SK-N-SH (cell line): ENCODE data around the gene SKIC8. TPM values are rescaled to one million over a fixed set of nuclear protein-coding genes. Genes with fewer than 3 reads are reported as not detected.

Source experiments
- CTCF ChIA-PET: fragments of 300-600, 350-600 bp; formaldehyde crosslinking; extraction: SDS; loops from one replicate; lab custom pipeline; 2021; lab: Yijun Ruan, JAX
- POLR2A ChIA-PET: fragments of 350-600 bp; sonication (Branson Sonifier 250); formaldehyde crosslinking; extraction: SDS; loops from one replicate; lab custom pipeline; 2020; ENCODE audit warnings: antibody characterized with exemption, inconsistent platforms; lab: Yijun Ruan, JAX
- DNase-seq: peaks from one replicate; pipeline ENCODE4 v3.0.0; 2012
- H2AFZ ChIP-seq: fragments of 200-600 bp; sonication (generic); 2 replicates; pipeline ENCODE4 v1.8.1; 2016; ENCODE audit warnings: antibody characterized with exemption, mild to moderate bottlenecking, low read depth
- H3F3A ChIP-seq: fragments of 200-600 bp; sonication (generic); replicated peaks from 2 replicates; pipeline ENCODE3; 2016; ENCODE audit warnings: antibody characterized with exemption, mild to moderate bottlenecking; ENCODE audit not compliant: insufficient read depth
- H3K27ac ChIP-seq, 2 experiments: fragments of 200-500 bp in 1 of 2; fragments of 200-600 bp in 1 of 2; sonication (Bioruptor generic) in 1 of 2; sonication (generic), shearing (Covaris generic) in 1 of 2; 2 replicates each; pipeline versions ENCODE4 v1.5.1 to v1.6.1; 2014 to 2016; ENCODE audit warnings: low read depth in 2 of 2, inconsistent platforms in 1 of 2, low read length in 1 of 2, mild to moderate bottlenecking in 1 of 2, mixed read lengths in 1 of 2
- H3K27me3 ChIP-seq: fragments of 200-600 bp; sonication (generic), shearing (Covaris generic); 2 replicates; pipeline ENCODE4 v1.6.1; 2016; ENCODE audit warnings: mixed run types; ENCODE audit not compliant: insufficient read depth
- H3K36me3 ChIP-seq, 2 experiments: fragments of 200-500 bp in 1 of 2; fragments of 200-600 bp in 1 of 2; sonication (Bioruptor generic) in 1 of 2; sonication (generic) in 1 of 2; replicated peaks in 1 of 2; 2 replicates each; pipeline versions ENCODE3 to v1.5.1; 2014 to 2016; ENCODE audit warnings: low read length in 1 of 2, mild to moderate bottlenecking in 1 of 2; ENCODE audit not compliant: insufficient read depth in 2 of 2, control insufficient read depth in 1 of 2
- H3K4me1 ChIP-seq, 2 experiments: fragments of 200-500 bp in 1 of 2; fragments of 200-600 bp in 1 of 2; sonication (Bioruptor generic) in 1 of 2; sonication (generic), shearing (Covaris generic) in 1 of 2; 2 replicates each; pipeline versions ENCODE4 v1.5.1 to v1.6.1; 2014 to 2016; ENCODE audit warnings: low read depth in 1 of 2, low read length in 1 of 2, mixed run types in 1 of 2; ENCODE audit not compliant: insufficient read depth in 2 of 2, control insufficient read depth in 1 of 2
- H3K4me2 ChIP-seq: fragments of 200-600 bp; sonication (generic), shearing (Covaris generic); 2 replicates; pipeline ENCODE4 v1.6.1; 2017; ENCODE audit warnings: mixed run types
- H3K4me3 ChIP-seq, 2 experiments: fragments of 200-500 bp in 1 of 2; fragments of 200-600 bp in 1 of 2; sonication (Bioruptor generic) in 1 of 2; sonication (generic), shearing (Covaris generic) in 1 of 2; 2 replicates each; pipeline versions ENCODE4 v1.5.1 to v1.8.1; 2014 to 2016; ENCODE audit warnings: low read depth in 2 of 2, inconsistent platforms in 1 of 2, low read length in 1 of 2, mild to moderate bottlenecking in 1 of 2, mixed read lengths in 1 of 2, moderate library complexity in 1 of 2
- H3K79me2 ChIP-seq: fragments of 200-600 bp; sonication (generic); 2 replicates; pipeline ENCODE4 v1.8.1; 2017; ENCODE audit warnings: mild to moderate bottlenecking; ENCODE audit not compliant: insufficient read depth
- H3K9ac ChIP-seq: fragments of 200-600 bp; sonication (generic); 2 replicates; pipeline ENCODE4 v1.6.1; 2017; ENCODE audit warnings: mixed run types
- H3K9me2 ChIP-seq: fragments of 200-600 bp; sonication (generic); 2 replicates; pipeline ENCODE4 v1.6.1; 2017; ENCODE audit warnings: mixed run types
- H3K9me3 ChIP-seq: fragments of 200-600 bp; sonication (generic); 2 replicates; pipeline ENCODE4 v1.6.1; 2017; ENCODE audit warnings: mixed run types, mild to moderate bottlenecking, moderate library complexity
- H4K20me1 ChIP-seq: fragments of 200-600 bp; sonication (generic); 2 replicates; pipeline ENCODE4 v1.6.1; 2017; ENCODE audit warnings: mild to moderate bottlenecking, mixed run types; ENCODE audit not compliant: insufficient read depth
- ELF1 ChIP-seq: IDR thresholded peaks from 2 replicates; pipeline ENCODE4 v1.4.0; 2012
- FOSL2 ChIP-seq: IDR thresholded peaks from 2 replicates; pipeline ENCODE4 v1.4.0; 2012; ENCODE audit warnings: low read depth, mild to moderate bottlenecking, moderate library complexity, borderline replicate concordance
- FOXJ3 ChIP-seq: sonication (generic); formaldehyde crosslinking; IDR thresholded peaks from 2 replicates; pipeline ENCODE4 v1.5.1; 2020; ENCODE audit warnings: mild to moderate bottlenecking, missing genetic modification reagents
- FOXM1 ChIP-seq: IDR thresholded peaks from 2 replicates; pipeline ENCODE4 v1.4.0; 2012; ENCODE audit warnings: low read depth, mild to moderate bottlenecking
- GABPA ChIP-seq: IDR thresholded peaks from 2 replicates; pipeline ENCODE4 v1.4.0; 2012; ENCODE audit warnings: low read depth, mild to moderate bottlenecking
- MXI1 ChIP-seq: IDR thresholded peaks from 2 replicates; pipeline ENCODE4 v1.6.1; 2012; ENCODE audit warnings: mild to moderate bottlenecking, low read depth, low read length, improper control_type of control experiment
- SIN3A ChIP-seq: IDR thresholded peaks from 2 replicates; pipeline ENCODE4 v1.6.1; 2012; ENCODE audit warnings: low read depth, mild to moderate bottlenecking, low read length, moderate library complexity, borderline replicate concordance
- WGBS: methylation state at CpG from one replicate; pipeline ENCODE4 v1.1.6; 2017; ENCODE audit warnings: low lambda C conversion rate; 5-methylcytosine and 5-hydroxymethylcytosine counted together
- polyA plus RNA-seq, 3 experiments: library from polyadenylated mRNA; depleted of rRNA; stranded (reverse); fragments of >200 nt; gene quantifications; 2 replicates each; pipeline ENCODE4 v1.2.3, GENCODE V29; 2012
- TF ChIP-seq, protein P1 (sequence below): IDR thresholded peaks from 2 replicates; pipeline ENCODE4 v1.4.0; 2012; ENCODE audit warnings: low read depth
- TF ChIP-seq, protein P2 (sequence below): fragments of 150-350 bp; IDR thresholded peaks from 2 replicates; pipeline ENCODE4 v1.6.1; 2016; ENCODE audit warnings: mild to moderate bottlenecking, low read depth, low read length
- TF ChIP-seq, protein P3 (sequence below): IDR thresholded peaks from 2 replicates; pipeline ENCODE4; 2012
- TF ChIP-seq, protein P4 (sequence below): IDR thresholded peaks from 2 replicates; pipeline ENCODE4 v1.4.0; 2012; ENCODE audit warnings: low read depth, borderline replicate concordance
- TF ChIP-seq, protein P5 (sequence below): fragments of 150-350 bp; IDR thresholded peaks from 2 replicates; pipeline ENCODE4 v1.6.1; 2017; ENCODE audit warnings: antibody characterized with exemption, low read length, low read depth, borderline replicate concordance

SKIC8 gene
- polyA plus RNA-seq, 1 of the 3 experiments (the other 2 are of a cell fraction), result 78.8 TPM

DNA sequence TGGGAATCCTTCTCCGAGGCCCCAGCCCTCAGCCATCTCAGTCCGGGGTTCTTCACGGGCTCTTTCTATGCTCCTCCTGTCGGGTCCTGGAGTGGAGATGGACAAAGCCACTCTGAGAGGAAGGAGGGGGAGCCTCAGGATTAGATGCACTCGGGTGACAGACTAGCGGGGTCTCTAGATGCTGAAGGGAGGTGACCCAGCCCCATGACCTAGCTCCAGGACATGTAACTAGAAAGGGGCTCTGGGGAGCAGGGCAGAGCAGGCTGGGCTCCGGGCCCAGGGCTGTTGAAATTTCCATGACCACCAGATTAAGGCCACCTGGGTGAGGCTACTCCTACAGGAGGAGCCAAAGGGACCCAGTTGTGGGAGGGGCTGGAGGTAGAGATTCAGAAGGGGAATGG is 14.8 kb upstream of the SKIC8 start:
- CTCF ChIA-PET, result interaction anchor here (31.8 kb wide), 1 partner anchor 94 kb away, joined by 772 read pairs; no protein-coding TSS in a partner anchor
- H3K9me2 ChIP-seq, result no peaks in the 10 kb centered on the region
- POLR2A ChIA-PET, result no interaction called here

DNA sequence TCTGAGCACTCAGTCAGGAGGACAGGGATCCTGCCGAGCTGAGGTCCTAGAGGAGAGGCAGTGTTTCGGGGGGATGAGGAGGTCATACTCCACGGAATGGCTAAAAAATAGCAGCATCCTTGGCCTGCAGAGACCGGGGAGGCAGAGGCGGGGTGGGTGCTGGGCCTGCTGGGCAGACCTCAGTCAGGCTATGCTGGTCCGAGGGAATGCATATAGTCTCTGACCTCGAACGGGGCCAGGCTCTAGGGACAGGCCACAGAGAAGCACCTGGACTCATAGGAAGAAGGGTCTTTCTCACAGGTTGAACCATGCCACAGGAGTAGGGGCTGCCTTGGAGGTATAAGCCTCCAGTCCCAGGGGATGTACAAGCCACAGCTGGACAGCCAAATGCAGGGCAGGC is 14.0 kb upstream of the SKIC8 start:
- TF ChIP-seq, protein P1, sequence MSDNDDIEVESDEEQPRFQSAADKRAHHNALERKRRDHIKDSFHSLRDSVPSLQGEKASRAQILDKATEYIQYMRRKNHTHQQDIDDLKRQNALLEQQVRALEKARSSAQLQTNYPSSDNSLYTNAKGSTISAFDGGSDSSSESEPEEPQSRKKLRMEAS, result no peak
- TF ChIP-seq MXI1 (no peak), SIN3A (no peak)
- no peak for DNase-seq
- H3K4me1 ChIP-seq, result peaks cover 0 to 21% of the 10 kb centered on the region in 2 experiments; a peak in 1 of 4 replicates
- H3K4me3 ChIP-seq, result no peak overlapping the region
- H3K27ac ChIP-seq, result no peak overlapping the region
- H3K36me3 ChIP-seq, result no peaks in the 10 kb centered on the region
- no peaks in the 10 kb centered on the region for H3F3A ChIP-seq
- H3K9me3 ChIP-seq, result no peaks in the 10 kb centered on the region
- ChIA-PET POLR2A (no interaction called here), CTCF (interaction anchor here (0.9 to 31.8 kb wide), 3 partner anchors 76 to 126 kb away, joined by 3 to 772 read pairs (median 7); partner anchors contain the start of gene IREB2)
- WGBS, result 75% methylated on average over 6 of the region's 8 CpGs
- H3K9ac ChIP-seq, result no peak overlapping the region
- no peak overlapping the region for H3K4me2 ChIP-seq
- H4K20me1 ChIP-seq, result no peaks in the 10 kb centered on the region
- no peak overlapping the region for H2AFZ ChIP-seq
- no peaks in the 10 kb centered on the region for H3K9me2 ChIP-seq
- H3K79me2 ChIP-seq, result no peaks in the 10 kb centered on the region
- H3K27me3 ChIP-seq, result no peaks in the 10 kb centered on the region

More for the DNA sequence above, 14.8 kb upstream of the SKIC8 start:
- no peaks in the 10 kb centered on the region for H3K9me3 ChIP-seq
- H2AFZ ChIP-seq, result no peak overlapping the region
- WGBS, result 83% methylated on average over 6 of the region's 7 CpGs
- peaks cover 0 to 16% of the 10 kb centered on the region in 2 experiments; a peak in 1 of 4 replicates for H3K4me1 ChIP-seq
- TF ChIP-seq, protein P2, sequence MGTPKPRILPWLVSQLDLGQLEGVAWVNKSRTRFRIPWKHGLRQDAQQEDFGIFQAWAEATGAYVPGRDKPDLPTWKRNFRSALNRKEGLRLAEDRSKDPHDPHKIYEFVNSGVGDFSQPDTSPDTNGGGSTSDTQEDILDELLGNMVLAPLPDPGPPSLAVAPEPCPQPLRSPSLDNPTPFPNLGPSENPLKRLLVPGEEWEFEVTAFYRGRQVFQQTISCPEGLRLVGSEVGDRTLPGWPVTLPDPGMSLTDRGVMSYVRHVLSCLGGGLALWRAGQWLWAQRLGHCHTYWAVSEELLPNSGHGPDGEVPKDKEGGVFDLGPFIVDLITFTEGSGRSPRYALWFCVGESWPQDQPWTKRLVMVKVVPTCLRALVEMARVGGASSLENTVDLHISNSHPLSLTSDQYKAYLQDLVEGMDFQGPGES, result no peak
- TF ChIP-seq, protein P3, sequence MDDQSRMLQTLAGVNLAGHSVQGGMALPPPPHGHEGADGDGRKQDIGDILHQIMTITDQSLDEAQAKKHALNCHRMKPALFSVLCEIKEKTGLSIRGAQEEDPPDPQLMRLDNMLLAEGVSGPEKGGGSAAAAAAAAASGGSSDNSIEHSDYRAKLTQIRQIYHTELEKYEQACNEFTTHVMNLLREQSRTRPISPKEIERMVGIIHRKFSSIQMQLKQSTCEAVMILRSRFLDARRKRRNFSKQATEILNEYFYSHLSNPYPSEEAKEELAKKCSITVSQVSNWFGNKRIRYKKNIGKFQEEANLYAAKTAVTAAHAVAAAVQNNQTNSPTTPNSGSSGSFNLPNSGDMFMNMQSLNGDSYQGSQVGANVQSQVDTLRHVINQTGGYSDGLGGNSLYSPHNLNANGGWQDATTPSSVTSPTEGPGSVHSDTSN, result no peak
- TF ChIP-seq FOXJ3 (CRISPR knock-in tag) (no peak), GABPA (no peak), FOSL2 (no peak), ELF1 (no peak), FOXM1 (no peak)
- TF ChIP-seq, protein P4, sequence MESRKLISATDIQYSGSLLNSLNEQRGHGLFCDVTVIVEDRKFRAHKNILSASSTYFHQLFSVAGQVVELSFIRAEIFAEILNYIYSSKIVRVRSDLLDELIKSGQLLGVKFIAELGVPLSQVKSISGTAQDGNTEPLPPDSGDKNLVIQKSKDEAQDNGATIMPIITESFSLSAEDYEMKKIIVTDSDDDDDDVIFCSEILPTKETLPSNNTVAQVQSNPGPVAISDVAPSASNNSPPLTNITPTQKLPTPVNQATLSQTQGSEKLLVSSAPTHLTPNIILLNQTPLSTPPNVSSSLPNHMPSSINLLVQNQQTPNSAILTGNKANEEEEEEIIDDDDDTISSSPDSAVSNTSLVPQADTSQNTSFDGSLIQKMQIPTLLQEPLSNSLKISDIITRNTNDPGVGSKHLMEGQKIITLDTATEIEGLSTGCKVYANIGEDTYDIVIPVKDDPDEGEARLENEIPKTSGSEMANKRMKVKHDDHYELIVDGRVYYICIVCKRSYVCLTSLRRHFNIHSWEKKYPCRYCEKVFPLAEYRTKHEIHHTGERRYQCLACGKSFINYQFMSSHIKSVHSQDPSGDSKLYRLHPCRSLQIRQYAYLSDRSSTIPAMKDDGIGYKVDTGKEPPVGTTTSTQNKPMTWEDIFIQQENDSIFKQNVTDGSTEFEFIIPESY, result no peak
- TF ChIP-seq, protein P5, sequence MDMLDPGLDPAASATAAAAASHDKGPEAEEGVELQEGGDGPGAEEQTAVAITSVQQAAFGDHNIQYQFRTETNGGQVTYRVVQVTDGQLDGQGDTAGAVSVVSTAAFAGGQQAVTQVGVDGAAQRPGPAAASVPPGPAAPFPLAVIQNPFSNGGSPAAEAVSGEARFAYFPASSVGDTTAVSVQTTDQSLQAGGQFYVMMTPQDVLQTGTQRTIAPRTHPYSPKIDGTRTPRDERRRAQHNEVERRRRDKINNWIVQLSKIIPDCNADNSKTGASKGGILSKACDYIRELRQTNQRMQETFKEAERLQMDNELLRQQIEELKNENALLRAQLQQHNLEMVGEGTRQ, result no peak
- TF ChIP-seq, all 33 proteins: peak for 0
- Histone ChIP-seq H3K4me3 (no peak overlapping the region), H4K20me1 (no peaks in the 10 kb centered on the region), H3K36me3 (no peaks in the 10 kb centered on the region), H3F3A (no peaks in the 10 kb centered on the region), H3K4me2 (no peak overlapping the region), H3K9ac (no peak overlapping the region), H3K27ac (no peak overlapping the region), H3K79me2 (no peaks in the 10 kb centered on the region), H3K27me3 (no peaks in the 10 kb centered on the region)
- no peak for DNase-seq
